SK-N-SH (cell line): ENCODE measurements around the gene SLC9C1. TPM values are rescaled to one million over a fixed set of nuclear protein-coding genes. Genes with fewer than 3 reads are reported as not detected.

Experiments used
- CTCF ChIA-PET: fragments of 300-600, 350-600 bp; formaldehyde crosslinking; extraction: SDS; loops from one replicate; lab custom pipeline; 2021; lab: Yijun Ruan, JAX
- POLR2A ChIA-PET: fragments of 350-600 bp; sonication (Branson Sonifier 250); formaldehyde crosslinking; extraction: SDS; loops from one replicate; lab custom pipeline; 2020; ENCODE audit warnings: antibody characterized with exemption, inconsistent platforms; lab: Yijun Ruan, JAX
- DNase-seq: peaks from one replicate; pipeline ENCODE4 v3.0.0; 2012
- H2AFZ ChIP-seq: fragments of 200-600 bp; sonication (generic); 2 replicates; pipeline ENCODE4 v1.8.1; 2016; ENCODE audit warnings: antibody characterized with exemption, mild to moderate bottlenecking, low read depth
- H3F3A ChIP-seq: fragments of 200-600 bp; sonication (generic); replicated peaks from 2 replicates; pipeline ENCODE3; 2016; ENCODE audit warnings: antibody characterized with exemption, mild to moderate bottlenecking; ENCODE audit not compliant: insufficient read depth
- H3K27ac ChIP-seq, 2 experiments: fragments of 200-500 bp in 1 of 2; fragments of 200-600 bp in 1 of 2; sonication (Bioruptor generic) in 1 of 2; sonication (generic), shearing (Covaris generic) in 1 of 2; 2 replicates each; pipeline versions ENCODE4 v1.5.1 to v1.6.1; 2014 to 2016; ENCODE audit warnings: low read depth in 2 of 2, inconsistent platforms in 1 of 2, low read length in 1 of 2, mild to moderate bottlenecking in 1 of 2, mixed read lengths in 1 of 2
- H3K27me3 ChIP-seq: fragments of 200-600 bp; sonication (generic), shearing (Covaris generic); 2 replicates; pipeline ENCODE4 v1.6.1; 2016; ENCODE audit warnings: mixed run types; ENCODE audit not compliant: insufficient read depth
- H3K36me3 ChIP-seq, 2 experiments: fragments of 200-500 bp in 1 of 2; fragments of 200-600 bp in 1 of 2; sonication (Bioruptor generic) in 1 of 2; sonication (generic) in 1 of 2; replicated peaks in 1 of 2; 2 replicates each; pipeline versions ENCODE3 to v1.5.1; 2014 to 2016; ENCODE audit warnings: low read length in 1 of 2, mild to moderate bottlenecking in 1 of 2; ENCODE audit not compliant: insufficient read depth in 2 of 2, control insufficient read depth in 1 of 2
- H3K4me1 ChIP-seq, 2 experiments: fragments of 200-500 bp in 1 of 2; fragments of 200-600 bp in 1 of 2; sonication (Bioruptor generic) in 1 of 2; sonication (generic), shearing (Covaris generic) in 1 of 2; 2 replicates each; pipeline versions ENCODE4 v1.5.1 to v1.6.1; 2014 to 2016; ENCODE audit warnings: low read depth in 1 of 2, low read length in 1 of 2, mixed run types in 1 of 2; ENCODE audit not compliant: insufficient read depth in 2 of 2, control insufficient read depth in 1 of 2
- H3K4me2 ChIP-seq: fragments of 200-600 bp; sonication (generic), shearing (Covaris generic); 2 replicates; pipeline ENCODE4 v1.6.1; 2017; ENCODE audit warnings: mixed run types
- H3K4me3 ChIP-seq, 2 experiments: fragments of 200-500 bp in 1 of 2; fragments of 200-600 bp in 1 of 2; sonication (Bioruptor generic) in 1 of 2; sonication (generic), shearing (Covaris generic) in 1 of 2; 2 replicates each; pipeline versions ENCODE4 v1.5.1 to v1.8.1; 2014 to 2016; ENCODE audit warnings: low read depth in 2 of 2, inconsistent platforms in 1 of 2, low read length in 1 of 2, mild to moderate bottlenecking in 1 of 2, mixed read lengths in 1 of 2, moderate library complexity in 1 of 2
- H3K79me2 ChIP-seq: fragments of 200-600 bp; sonication (generic); 2 replicates; pipeline ENCODE4 v1.8.1; 2017; ENCODE audit warnings: mild to moderate bottlenecking; ENCODE audit not compliant: insufficient read depth
- H3K9ac ChIP-seq: fragments of 200-600 bp; sonication (generic); 2 replicates; pipeline ENCODE4 v1.6.1; 2017; ENCODE audit warnings: mixed run types
- H3K9me2 ChIP-seq: fragments of 200-600 bp; sonication (generic); 2 replicates; pipeline ENCODE4 v1.6.1; 2017; ENCODE audit warnings: mixed run types
- H3K9me3 ChIP-seq: fragments of 200-600 bp; sonication (generic); 2 replicates; pipeline ENCODE4 v1.6.1; 2017; ENCODE audit warnings: mixed run types, mild to moderate bottlenecking, moderate library complexity
- H4K20me1 ChIP-seq: fragments of 200-600 bp; sonication (generic); 2 replicates; pipeline ENCODE4 v1.6.1; 2017; ENCODE audit warnings: mild to moderate bottlenecking, mixed run types; ENCODE audit not compliant: insufficient read depth
- CTCF ChIP-seq: fragments of 200-600 bp; sonication (generic); IDR thresholded peaks from 2 replicates; pipeline ENCODE4 v1.6.1; 2017; ENCODE audit warnings: antibody characterized with exemption, mild to moderate bottlenecking, moderate library complexity
- EP300 ChIP-seq, 2 experiments: IDR thresholded peaks; 2 replicates each; pipeline versions ENCODE4 v1.4.0 to v1.6.1; 2012; ENCODE audit warnings: borderline replicate concordance in 1 of 2, low read depth in 1 of 2, low read length in 1 of 2
- FOXJ3 ChIP-seq: sonication (generic); formaldehyde crosslinking; IDR thresholded peaks from 2 replicates; pipeline ENCODE4 v1.5.1; 2020; ENCODE audit warnings: mild to moderate bottlenecking, missing genetic modification reagents
- FOXM1 ChIP-seq: IDR thresholded peaks from 2 replicates; pipeline ENCODE4 v1.4.0; 2012; ENCODE audit warnings: low read depth, mild to moderate bottlenecking
- JUND ChIP-seq: IDR thresholded peaks from 2 replicates; pipeline ENCODE4 v1.4.0; 2012
- MAX ChIP-seq: IDR thresholded peaks from 2 replicates; pipeline ENCODE4 v1.4.0; 2012; ENCODE audit warnings: low read depth
- MEF2A ChIP-seq: IDR thresholded peaks from 2 replicates; pipeline ENCODE4 v1.4.0; 2012; ENCODE audit warnings: low read depth, borderline replicate concordance
- NFIC ChIP-seq: IDR thresholded peaks from 2 replicates; pipeline ENCODE4 v1.4.0; 2012; ENCODE audit warnings: borderline replicate concordance
- NRF1 ChIP-seq: IDR thresholded peaks from 2 replicates; pipeline ENCODE4 v1.6.1; 2012; ENCODE audit warnings: low read depth, mild to moderate bottlenecking, low read length
- POLR2AphosphoS5 ChIP-seq: IDR thresholded peaks from 2 replicates; pipeline ENCODE4 v1.6.1; 2012; ENCODE audit warnings: low read depth, low read length
- RCOR1 ChIP-seq: fragments of 150-350 bp; IDR thresholded peaks from 2 replicates; pipeline ENCODE4 v1.6.1; 2017; ENCODE audit warnings: antibody characterized with exemption, low read length
- SMC3 ChIP-seq: IDR thresholded peaks from 2 replicates; pipeline ENCODE4 v1.6.1; 2012; ENCODE audit warnings: low read depth, low read length, improper control_type of control experiment
- TEAD4 ChIP-seq: IDR thresholded peaks from 2 replicates; pipeline ENCODE4 v1.4.0; 2012; ENCODE audit warnings: mild to moderate bottlenecking, borderline replicate concordance; ENCODE audit not compliant: insufficient read depth
- USF2 ChIP-seq: fragments of 150-350 bp; IDR thresholded peaks from 2 replicates; pipeline ENCODE4 v1.6.1; 2017; ENCODE audit warnings: antibody characterized with exemption, low read length, low read depth, borderline replicate concordance
- WGBS: methylation state at CpG from one replicate; pipeline ENCODE4 v1.1.6; 2017; ENCODE audit warnings: low lambda C conversion rate; 5-methylcytosine and 5-hydroxymethylcytosine counted together
- polyA plus RNA-seq, 3 experiments: library from polyadenylated mRNA; depleted of rRNA; stranded (reverse); fragments of >200 nt; gene quantifications; 2 replicates each; pipeline ENCODE4 v1.2.3, GENCODE V29; 2012
- TF ChIP-seq, protein P1 (sequence below): IDR thresholded peaks from 2 replicates; pipeline ENCODE4 v1.4.0; 2012; ENCODE audit warnings: low read depth, borderline replicate concordance
- TF ChIP-seq, protein P2 (sequence below): IDR thresholded peaks from 2 replicates; pipeline ENCODE4; 2012

The SLC9C1 gene
- polyA plus RNA-seq, 1 of the 3 experiments (the other 2 are of a cell fraction), result not detected

DNA sequence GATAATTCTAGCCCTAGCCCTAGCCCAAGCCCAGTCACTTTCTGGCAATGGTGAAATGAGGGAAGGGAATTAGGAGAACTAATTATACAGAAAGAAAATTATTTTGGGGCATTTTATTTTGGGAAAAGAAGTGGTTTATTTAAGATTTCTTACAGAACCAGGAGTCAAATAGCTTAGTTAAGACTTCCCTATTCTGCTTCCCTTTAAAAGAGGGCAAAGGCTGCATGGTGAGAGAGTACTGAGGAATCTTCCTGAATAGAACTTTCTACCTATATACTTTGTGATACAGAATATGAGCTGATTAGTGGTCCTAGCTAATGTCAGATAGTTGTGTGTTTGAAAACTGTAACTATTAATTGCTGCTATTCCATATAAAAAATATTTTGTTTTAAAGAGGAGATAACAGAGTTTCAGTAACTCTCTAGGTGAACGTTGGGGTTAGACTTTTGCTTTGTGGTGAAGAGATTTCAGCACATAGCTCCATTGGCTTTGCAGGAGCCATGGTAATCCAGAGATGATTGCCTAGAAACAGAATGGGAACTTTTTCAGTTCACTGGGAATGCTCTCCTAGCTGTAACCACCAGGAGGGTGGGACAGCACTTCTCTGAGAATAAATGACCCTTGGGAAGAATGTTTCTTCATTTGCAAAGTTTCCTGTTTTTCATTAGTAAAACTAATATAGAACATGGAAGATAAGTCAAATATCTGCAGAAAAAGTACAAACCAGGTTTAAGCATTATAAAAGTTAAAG lies 155.6 kb downstream of the SLC9C1 start:
- CTCF ChIA-PET, result interaction anchor here (0.5 to 3.2 kb wide), 7 partner anchors 14 to 910 kb away, joined by 3 to 10 read pairs (median 5); no protein-coding TSS in a partner anchor
- POLR2A ChIA-PET, result no interaction called here

More for the DNA sequence above, 155.6 kb downstream of the SLC9C1 start:
- DNase-seq, result no peak
- H3K36me3 ChIP-seq, result no peaks in the 10 kb centered on the region
- no peaks in the 10 kb centered on the region for H4K20me1 ChIP-seq
- H3K27ac ChIP-seq, result no peak overlapping the region
- no peaks in the 10 kb centered on the region for H3K9me3 ChIP-seq
- no peak overlapping the region for H3K4me3 ChIP-seq
- WGBS, result 33% methylated on average over 1 of the region's 1 CpG
- H3K4me1 ChIP-seq, result peaks cover 0 to 4% of the 10 kb centered on the region in 2 experiments; a peak in 2 of 4 replicates
- H3F3A ChIP-seq, result no peaks in the 10 kb centered on the region
- no peak overlapping the region for H3K4me2 ChIP-seq
- TF ChIP-seq, protein P1, sequence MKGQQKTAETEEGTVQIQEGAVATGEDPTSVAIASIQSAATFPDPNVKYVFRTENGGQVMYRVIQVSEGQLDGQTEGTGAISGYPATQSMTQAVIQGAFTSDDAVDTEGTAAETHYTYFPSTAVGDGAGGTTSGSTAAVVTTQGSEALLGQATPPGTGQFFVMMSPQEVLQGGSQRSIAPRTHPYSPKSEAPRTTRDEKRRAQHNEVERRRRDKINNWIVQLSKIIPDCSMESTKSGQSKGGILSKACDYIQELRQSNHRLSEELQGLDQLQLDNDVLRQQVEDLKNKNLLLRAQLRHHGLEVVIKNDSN, result no peak
- TF ChIP-seq POLR2AphosphoS5 (no peak), FOXJ3 (CRISPR knock-in tag) (no peak), SMC3 (no peak), JUND (no peak), NRF1 (no peak), RCOR1 (no peak), FOXM1 (no peak), TEAD4 (no peak), EP300 (IDR thresholded peaks at IDR 0.05; ENCODE audit: borderline replicate concordance in 1 of 2, low read depth in 1 of 2, low read length in 1 of 2) (no peak), MAX (no peak), MEF2A (no peak), NFIC (no peak), USF2 (no peak), CTCF (no peak)
- TF ChIP-seq, protein P2, sequence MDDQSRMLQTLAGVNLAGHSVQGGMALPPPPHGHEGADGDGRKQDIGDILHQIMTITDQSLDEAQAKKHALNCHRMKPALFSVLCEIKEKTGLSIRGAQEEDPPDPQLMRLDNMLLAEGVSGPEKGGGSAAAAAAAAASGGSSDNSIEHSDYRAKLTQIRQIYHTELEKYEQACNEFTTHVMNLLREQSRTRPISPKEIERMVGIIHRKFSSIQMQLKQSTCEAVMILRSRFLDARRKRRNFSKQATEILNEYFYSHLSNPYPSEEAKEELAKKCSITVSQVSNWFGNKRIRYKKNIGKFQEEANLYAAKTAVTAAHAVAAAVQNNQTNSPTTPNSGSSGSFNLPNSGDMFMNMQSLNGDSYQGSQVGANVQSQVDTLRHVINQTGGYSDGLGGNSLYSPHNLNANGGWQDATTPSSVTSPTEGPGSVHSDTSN, result no peak
- H3K27me3 ChIP-seq, result no peaks in the 10 kb centered on the region
- no peak overlapping the region for H3K9ac ChIP-seq
- H3K79me2 ChIP-seq, result no peaks in the 10 kb centered on the region
- H3K9me2 ChIP-seq, result no peaks in the 10 kb centered on the region
- no peak overlapping the region for H2AFZ ChIP-seq
